Eye (tissue), 1 donor: ENCODE results near the gene TMEM269.

Experiments
- DNase-seq: peaks from one replicate; pipeline ENCODE4 v3.0.0-alpha.2; 2015

TMEM269 gene

GRCh38 chr1:42825036-42825851 lies 40.5 kb downstream of the TMEM269 start:
- no peak for DNase-seq

GRCh38 chr1:42830631-42831030 lies 45.8 kb downstream of the TMEM269 start:
- no peak for DNase-seq

GRCh38 chr1:42831273-42831672 lies 46.5 kb downstream of the TMEM269 start:
- no peak for DNase-seq

- DNase-seq = no peak
Measured at GRCh38 chr1:42832641-42833240, 48.0 kb downstream of the TMEM269 start.

- no peak for DNase-seq
Measured at GRCh38 chr1:42833981-42834380, 49.2 kb downstream of the TMEM269 start.

- DNase-seq = no peak
Measured at GRCh38 chr1:42834803-42835202, 50.0 kb downstream of the TMEM269 start.

GRCh38 chr1:42835422-42835821 lies 50.6 kb downstream of the TMEM269 start:
- no peak for DNase-seq

GRCh38 chr1:42837709-42838108 lies 52.9 kb downstream of the TMEM269 start:
- no peak for DNase-seq

- no peak for DNase-seq
Measured at GRCh38 chr1:42838482-42839190, 53.8 kb downstream of the TMEM269 start.

- no peak for DNase-seq
Measured at GRCh38 chr1:42841010-42841409, 56.2 kb downstream of the TMEM269 start.

GRCh38 chr1:42841440-42842147 lies 56.8 kb downstream of the TMEM269 start:
- no peak for DNase-seq

GRCh38 chr1:42844592-42845140 lies 59.9 kb downstream of the TMEM269 start:
- peak; percentile 39 for DNase-seq

GRCh38 chr1:42845193-42845592 lies 60.4 kb downstream of the TMEM269 start:
- no peak for DNase-seq

GRCh38 chr1:42845866-42846256 lies 61.1 kb downstream of the TMEM269 start:
- DNase-seq = no peak

GRCh38 chr1:42846257-42847110 lies 61.7 kb downstream of the TMEM269 start, which contains the start of gene ZNF691:
Gene ZNF691 (plus strand): TSS chr1:42846613. CDS start chr1:42849659, 3,046 bp downstream.
- peak; percentile 99 for DNase-seq

GRCh38 chr1:42847111-42847595 lies 62.4 kb downstream of the TMEM269 start:
- DNase-seq = no peak

- no peak for DNase-seq
Measured at GRCh38 chr1:42847721-42848460, 63.1 kb downstream of the TMEM269 start.

GRCh38 chr1:42848823-42849537 lies 64.2 kb downstream of the TMEM269 start:
- DNase-seq = no peak

- no peak for DNase-seq
Measured at GRCh38 chr1:42849944-42850343, 65.2 kb downstream of the TMEM269 start.
